HG03442 (cell line): ENCODE measurements around the gene SH2D6.

ENCODE experiments used
- ATAC-seq: cut with Tn5 transposase; IDR thresholded peaks from one replicate; pipeline ENCODE4 v1.9.1; 2021; ENCODE audit warnings: mild to moderate bottlenecking, moderate library complexity; ENCODE audit not compliant: unreplicated experiment

Gene SH2D6

DNA sequence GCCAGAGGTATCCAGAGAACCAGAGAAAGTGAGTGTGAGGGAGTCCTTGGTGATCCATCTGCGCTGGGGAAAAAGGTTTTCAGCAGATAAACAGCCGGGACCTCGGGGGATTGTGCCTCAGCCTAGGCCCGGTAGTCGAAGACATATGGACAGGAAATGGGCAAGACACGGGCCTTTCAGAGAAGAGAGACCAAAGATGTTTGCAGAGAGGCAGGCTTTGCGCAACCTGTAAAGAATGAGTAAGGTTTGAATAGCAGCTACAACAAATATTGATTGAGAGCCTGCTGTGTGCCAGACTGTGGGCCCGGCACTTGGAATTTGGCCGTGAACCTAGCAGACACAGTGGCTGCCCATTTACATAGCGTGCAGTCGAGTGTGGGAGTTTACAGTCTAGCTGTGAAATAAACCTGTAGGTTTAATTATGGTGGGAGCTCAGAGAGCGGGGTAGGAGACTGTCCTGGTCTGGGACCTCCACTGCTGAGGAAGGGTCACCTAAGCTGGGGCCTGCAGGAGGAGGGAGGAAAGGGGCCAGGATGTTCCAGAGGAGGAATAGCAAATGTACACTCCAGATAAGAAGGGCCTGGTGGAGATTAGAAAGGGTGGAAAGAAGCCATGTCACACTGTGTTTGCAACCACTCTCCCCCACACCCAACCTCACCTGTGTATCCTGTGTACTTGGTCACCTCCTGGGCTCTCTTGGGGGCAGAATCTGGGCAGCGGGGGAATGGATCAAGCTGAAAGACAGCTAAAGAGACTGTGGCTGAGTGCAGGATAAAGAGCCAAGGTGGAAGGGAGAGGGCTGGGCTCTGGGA lies 3.0 kb downstream of the SH2D6 start:
- ATAC-seq = no peak

DNA sequence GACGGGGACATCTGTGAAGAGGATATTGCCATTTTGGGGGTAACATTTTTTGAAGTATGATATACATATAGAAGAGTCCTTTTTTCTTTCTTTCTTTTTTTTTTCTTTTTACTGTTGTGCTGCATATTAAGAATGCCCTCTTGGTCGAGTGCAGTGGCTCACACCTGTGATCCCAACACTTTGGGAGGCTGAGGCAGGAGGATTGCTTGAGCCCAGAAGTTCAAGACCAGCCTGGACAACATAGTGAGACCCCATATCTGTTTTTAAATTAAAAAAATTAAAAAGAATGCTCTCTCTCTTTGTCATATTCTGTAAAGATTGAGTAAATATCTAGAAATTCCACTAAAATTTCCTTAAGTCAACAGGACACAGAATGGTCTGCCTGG lies 3.6 kb downstream of the SH2D6 start:
- ATAC-seq = no peak

GRCh38 chr2:85423525-85423924 lies 5.0 kb downstream of the SH2D6 start:
- ATAC-seq = no peak

DNA sequence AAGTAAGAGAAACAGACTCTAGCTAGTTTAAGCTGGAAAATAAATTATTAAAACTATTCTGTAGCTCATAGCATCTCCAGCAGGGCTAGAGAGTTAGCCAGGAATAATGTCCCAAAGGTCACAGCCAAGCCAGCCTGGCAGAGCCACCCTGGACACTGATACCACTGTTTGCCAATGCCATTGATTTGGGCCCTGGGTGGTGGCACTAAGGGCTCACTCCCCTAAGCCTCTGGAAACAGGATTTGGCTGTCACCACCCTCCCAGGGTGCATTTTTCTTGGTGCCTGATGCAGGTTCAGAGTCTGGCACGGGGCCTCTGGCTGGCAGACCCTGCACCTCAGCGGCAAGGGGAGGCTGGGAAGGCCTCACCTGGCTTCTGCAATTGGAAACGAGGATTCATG lies 7.1 kb downstream of the SH2D6 start:
- ATAC-seq = no peak

DNA sequence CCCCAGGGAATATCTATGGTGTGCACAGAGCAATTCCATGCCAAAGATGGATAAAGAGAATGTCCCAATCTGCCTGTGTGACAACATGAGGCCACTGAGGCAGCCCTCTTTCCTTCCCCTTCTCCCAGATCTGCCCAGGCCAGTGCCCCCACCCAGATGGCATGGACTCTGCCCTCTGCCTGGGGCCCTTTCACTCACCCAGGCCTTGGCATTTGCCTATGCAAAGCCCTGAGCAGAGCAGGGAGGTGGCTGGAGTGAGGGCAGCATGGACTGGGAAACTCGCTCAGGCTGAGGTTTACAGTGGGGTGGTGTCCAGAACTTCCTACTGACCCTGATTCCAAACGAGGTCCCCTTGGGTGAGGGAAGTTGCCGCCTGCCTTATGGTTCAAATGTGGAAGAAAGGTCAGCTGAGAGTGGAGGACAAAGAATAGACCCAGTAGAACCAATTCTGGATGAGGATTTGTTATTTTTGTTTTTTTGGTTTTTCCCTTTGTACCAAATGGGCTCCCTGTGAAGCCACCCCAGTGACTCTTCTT lies 8.9 kb downstream of the SH2D6 start:
- ATAC-seq = no peak

GRCh38 chr2:85428343-85428881 lies 9.9 kb downstream of the SH2D6 start:
- ATAC-seq = no peak

- no peak for ATAC-seq
These were observed 10.9 kb downstream of the SH2D6 start for GRCh38 chr2:85429213-85429923.

- no peak for ATAC-seq
These were observed 11.4 kb downstream of the SH2D6 start for GRCh38 chr2:85429924-85430289.

DNA sequence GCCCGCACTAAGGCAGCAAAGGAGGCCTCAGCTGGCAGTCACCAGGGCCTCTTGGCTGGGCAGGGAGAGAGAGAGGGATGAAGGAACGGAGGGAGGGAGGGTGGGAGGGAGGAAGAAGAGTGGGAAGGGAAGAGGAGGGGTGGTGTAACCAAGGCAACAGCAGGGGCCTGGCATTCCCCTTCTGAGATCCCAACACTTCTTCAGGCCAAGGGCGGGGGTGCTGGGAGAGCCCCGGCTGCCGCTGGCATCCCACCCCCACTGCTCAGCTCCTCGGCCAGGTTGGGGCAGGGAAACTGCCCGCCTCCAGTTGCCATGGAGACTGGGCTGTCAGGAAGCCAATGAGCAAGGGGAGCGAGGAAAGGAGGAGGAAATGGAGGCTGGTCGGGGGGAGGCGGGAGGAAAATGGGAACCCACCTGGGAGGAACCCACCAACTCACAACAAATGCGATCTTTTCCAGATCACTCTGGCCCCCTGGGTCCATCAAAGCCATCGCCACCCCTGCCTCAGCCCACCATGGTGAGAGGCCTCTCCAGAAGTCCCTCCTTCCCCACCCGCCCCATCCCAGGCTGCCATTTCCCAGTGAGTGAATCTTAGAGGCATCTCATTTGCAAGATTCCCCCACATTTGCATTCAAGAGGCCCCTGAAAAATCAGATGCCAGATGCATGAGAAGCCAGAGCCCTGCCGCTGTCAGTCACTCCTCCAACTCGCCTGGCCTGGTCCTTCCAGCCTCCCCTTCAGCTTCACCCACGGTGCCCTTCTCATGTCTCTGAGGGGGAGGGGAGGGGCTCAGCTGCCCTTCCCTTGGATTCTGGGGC lies 12.4 kb downstream of the SH2D6 start:
- ATAC-seq = no peak

- no peak for ATAC-seq
These were observed 13.2 kb downstream of the SH2D6 start for GRCh38 chr2:85431570-85432205.

DNA sequence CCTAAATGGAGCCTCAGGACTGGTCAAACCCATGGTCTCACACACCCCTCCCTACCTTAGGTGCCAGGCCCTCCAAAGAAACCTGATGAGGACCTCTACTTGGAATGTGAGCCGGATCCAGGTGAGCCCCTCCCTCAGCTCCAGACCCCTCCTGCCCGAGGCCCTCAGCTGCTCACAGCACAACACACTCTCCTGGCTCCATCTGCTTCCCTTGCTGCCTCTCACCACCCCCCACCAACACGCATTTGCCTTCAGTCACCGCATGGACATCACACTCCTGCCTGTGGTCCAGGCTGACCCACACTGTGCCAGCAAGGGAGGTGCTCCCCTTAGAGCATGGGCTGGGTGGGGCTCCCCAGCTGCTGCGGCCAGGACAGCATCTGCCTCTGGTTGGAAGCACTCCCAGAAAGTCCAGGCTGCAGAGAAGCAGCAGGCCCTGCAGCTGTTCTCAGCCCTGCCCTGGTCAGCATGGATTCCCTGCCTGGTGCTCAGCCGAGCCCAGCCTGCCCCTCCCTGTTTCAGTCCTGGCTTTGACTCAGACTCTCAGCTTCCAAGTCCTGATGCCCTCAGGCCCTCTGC lies 15.1 kb downstream of the SH2D6 start:
- ATAC-seq = no peak

DNA sequence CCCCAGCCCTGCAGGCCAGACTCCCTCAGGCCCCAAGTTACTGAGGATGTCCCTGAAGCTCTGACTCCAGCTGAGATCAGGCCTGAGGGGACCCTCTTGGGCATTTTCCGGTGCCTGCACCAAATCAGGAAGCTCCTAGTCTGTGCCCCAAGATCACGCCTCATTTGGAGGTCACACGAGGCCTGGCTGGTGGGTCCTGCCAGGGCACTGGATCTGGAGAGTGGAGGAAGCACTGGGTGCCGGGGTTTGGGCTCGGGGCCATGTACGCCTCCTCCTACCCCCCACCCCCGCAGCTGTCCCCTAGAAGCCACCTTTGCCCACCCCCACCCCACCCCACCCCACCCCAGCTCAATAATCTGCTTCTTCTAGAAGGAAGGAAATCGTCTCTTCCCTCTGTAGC lies 16.2 kb downstream of the SH2D6 start:
- no peak for ATAC-seq

DNA sequence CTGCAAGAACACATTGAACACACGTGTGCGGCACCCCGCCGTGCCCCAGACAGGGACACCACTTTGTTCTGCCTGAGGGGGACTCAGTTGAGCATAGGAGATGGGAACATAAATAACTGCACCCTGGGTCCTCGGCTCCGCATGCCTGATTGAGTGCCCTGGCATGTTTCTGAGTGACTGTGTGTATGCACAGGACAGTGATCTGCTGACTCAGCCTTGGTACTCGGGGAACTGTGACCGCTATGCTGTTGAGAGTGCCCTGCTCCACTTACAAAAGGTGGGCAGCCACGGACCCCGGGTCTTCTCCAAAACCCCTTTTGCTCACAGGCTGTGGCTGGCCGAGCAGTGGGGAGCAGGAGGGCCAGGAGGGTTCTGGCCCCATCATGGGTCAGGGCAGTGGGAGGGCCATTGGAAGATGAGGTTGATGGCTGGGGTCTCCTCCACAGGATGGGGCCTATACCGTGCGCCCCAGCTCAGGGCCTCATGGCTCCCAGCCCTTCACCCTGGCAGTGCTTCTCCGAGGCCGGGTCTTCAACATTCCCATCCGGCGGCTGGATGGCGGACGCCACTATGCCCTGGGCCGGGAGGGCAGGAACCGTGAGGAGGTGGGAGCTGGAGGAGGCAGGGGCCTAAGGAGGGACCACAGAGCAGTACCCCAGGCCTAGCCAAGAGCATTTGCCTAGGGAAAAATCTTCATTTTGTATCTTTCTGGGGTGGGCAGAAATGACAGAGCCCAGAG lies 16.9 kb downstream of the SH2D6 start:
- no peak for ATAC-seq

DNA sequence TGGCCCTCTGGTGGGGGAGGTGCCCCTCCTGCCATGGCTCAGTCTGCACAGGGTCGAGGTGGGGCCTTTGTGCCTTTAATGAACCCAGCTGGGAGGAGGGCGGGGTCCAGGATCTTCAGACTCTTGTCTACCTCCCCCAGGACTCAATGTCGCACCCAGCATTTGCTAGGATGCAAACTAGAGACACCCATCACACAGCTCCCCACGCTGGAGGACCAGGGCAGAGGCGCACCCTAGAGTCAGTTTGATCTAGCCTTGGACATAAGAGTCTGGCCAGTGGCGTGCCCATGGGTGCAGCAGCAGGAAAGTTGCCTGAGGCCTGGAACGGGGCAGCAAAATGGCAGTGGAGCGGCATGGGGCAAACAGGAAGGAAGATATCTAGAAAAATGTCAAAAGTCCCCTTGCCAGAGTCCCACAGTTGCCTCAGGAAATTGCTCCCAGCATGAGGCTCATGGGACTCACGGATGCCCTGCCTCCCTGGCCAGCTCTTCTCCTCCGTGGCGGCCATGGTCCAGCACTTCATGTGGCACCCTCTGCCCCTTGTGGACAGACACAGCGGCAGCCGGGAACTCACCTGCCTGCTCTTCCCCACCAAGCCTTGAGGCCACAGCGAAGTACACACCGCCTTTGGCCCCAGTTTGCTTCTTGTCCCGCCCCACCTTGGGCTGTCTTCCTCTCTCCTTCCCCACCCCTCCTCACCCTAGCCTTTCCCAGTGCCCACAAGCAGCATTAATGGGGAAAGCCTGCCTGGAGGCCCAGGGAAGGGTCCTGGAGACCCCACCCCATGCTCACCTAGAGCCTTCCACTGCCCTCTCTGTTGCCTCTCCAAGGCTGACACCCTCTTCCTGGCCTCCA lies 17.7 kb downstream of the SH2D6 start:
- ATAC-seq = no peak

- no peak for ATAC-seq
These were observed 18.4 kb downstream of the SH2D6 start for GRCh38 chr2:85436836-85437487.

- ATAC-seq = peak; percentile 82
These were observed 19.1 kb downstream of the SH2D6 start for GRCh38 chr2:85437488-85438200.

GRCh38 chr2:85438201-85439024 lies 19.9 kb downstream of the SH2D6 start:
- no peak for ATAC-seq
